ENCODE results near the gene EYA2. TPM values are rescaled to one million over a fixed set of nuclear protein-coding genes. Genes with fewer than 3 reads are reported as not detected.

Gene EYA2
- total and polyA plus RNA-seq, 12 donors: 0.54 to 2.2 (median 1.4) TPM

DNA sequence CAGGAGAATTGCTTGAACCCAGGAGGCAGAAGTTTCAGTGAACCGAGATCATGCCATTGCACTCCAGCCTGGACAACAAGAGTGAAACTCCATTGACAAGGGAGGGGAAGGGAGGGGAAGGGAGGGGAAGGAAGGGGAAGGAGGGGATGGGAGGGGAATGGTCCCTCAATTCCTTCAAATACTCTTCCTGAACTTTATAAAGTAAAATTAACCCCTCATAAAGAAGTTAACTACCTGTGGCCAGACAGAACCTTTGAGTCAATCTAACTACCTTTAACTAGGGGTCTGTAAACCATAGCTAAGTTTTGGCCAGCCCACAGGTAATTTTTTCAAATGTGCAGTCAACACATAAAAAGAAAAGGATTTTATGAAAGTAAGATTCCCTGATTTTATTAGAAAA is 330.8 kb downstream of the EYA2 start:
- no peak overlapping the region for H3K4me3 ChIP-seq
- TF ChIP-seq, protein P1, sequence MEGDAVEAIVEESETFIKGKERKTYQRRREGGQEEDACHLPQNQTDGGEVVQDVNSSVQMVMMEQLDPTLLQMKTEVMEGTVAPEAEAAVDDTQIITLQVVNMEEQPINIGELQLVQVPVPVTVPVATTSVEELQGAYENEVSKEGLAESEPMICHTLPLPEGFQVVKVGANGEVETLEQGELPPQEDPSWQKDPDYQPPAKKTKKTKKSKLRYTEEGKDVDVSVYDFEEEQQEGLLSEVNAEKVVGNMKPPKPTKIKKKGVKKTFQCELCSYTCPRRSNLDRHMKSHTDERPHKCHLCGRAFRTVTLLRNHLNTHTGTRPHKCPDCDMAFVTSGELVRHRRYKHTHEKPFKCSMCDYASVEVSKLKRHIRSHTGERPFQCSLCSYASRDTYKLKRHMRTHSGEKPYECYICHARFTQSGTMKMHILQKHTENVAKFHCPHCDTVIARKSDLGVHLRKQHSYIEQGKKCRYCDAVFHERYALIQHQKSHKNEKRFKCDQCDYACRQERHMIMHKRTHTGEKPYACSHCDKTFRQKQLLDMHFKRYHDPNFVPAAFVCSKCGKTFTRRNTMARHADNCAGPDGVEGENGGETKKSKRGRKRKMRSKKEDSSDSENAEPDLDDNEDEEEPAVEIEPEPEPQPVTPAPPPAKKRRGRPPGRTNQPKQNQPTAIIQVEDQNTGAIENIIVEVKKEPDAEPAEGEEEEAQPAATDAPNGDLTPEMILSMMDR (IDR thresholded peaks at IDR 0.05): no peak
- no peak for TF ChIP-seq POLR2A (IDR thresholded peaks at IDR 0.05)
- no peak overlapping the region for H3K27ac ChIP-seq
- DNase-seq: no peak
- WGBS, 4 donors: 60 to 75% (median 73%) methylated on average over 1 of the region's 1 CpG; no CpG with 5 or more reads in 1 of the 4 donors
- peaks cover 0 to 90% of the 10 kb centered on the region in 2 donors for H3K36me3 ChIP-seq (replicated peaks in 1 of 2)
- intact Hi-C loops (cut with DNase I): no loop called here
- peaks cover 0 to under 1% of the 10 kb centered on the region in 2 donors for H3K4me1 ChIP-seq (replicated peaks in 1 of 2)
- H3K27me3 ChIP-seq: no peaks in the 10 kb centered on the region
- no peaks in the 10 kb centered on the region for H3K9me3 ChIP-seq (replicated peaks in 1 of 3)

DNA sequence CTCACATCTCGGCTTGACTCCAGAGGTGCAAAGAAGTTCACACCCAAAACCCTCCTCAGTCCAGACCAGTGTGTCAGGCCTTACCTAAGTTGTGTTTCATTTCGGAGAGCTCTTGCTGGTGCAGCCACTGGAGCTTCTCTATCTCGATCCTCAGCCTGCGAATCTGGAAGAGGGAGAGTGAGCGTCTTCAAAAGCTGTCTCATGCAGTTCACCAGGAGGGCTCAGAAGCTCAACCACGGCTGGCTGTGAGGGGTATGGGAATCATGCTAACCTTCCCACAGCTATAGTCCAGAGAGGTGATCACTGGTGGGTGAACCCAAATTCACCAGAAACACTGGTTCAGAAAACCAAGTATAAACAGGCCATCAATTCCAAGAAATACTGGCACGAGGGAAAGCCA is 332.5 kb downstream of the EYA2 start:
- Histone ChIP-seq H3K27ac (no peak overlapping the region), H3K4me3 (no peak overlapping the region), H3K9me3 (replicated peaks in 1 of 3) (no peaks in the 10 kb centered on the region), H3K4me1 (replicated peaks in 1 of 2) (peaks cover 0 to 17% of the 10 kb centered on the region in 2 donors), H3K36me3 (replicated peaks in 1 of 2) (peaks cover 0 to 79% of the 10 kb centered on the region in 2 donors), H3K27me3 (no peaks in the 10 kb centered on the region)
- WGBS, 4 donors: 87 to 95% (median 94%) methylated on average over 7 of the region's 7 CpGs
- TF ChIP-seq, protein P1 (IDR thresholded peaks at IDR 0.05): no peak
- TF ChIP-seq POLR2A (IDR thresholded peaks at IDR 0.05): no peak
- intact Hi-C loops (cut with DNase I): no loop called here
- no peak for DNase-seq

DNA sequence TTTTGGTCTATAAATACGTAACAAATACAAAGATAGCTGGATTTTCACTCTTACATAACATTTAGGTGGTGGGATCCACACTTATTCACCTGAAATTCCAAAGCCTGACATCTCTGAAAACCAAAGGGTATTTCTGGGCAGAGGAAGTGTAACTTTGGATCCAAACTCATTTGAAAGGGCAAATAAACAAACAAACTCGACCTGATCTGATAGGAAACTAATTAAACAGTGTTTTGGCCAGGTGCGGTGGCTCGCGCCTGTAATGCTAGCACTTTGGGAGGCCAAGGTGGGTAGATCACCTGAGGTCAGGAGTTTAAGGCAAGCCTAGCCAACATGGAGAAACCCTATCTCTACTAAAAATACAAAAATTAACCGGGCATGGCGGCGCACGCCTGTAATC is 332.9 kb downstream of the EYA2 start:
- TF ChIP-seq, protein P1 (IDR thresholded peaks at IDR 0.05): no peak
- TF ChIP-seq POLR2A (IDR thresholded peaks at IDR 0.05): no peak
- DNase-seq: no peak
- intact Hi-C loops (cut with DNase I): no loop called here
- Histone ChIP-seq H3K9me3 (replicated peaks in 1 of 3) (no peaks in the 10 kb centered on the region), H3K4me1 (replicated peaks in 1 of 2) (peaks cover 0 to 18% of the 10 kb centered on the region in 2 donors), H3K27me3 (no peaks in the 10 kb centered on the region), H3K36me3 (replicated peaks in 1 of 2) (peaks cover 0 to 79% of the 10 kb centered on the region in 2 donors), H3K27ac (no peak overlapping the region), H3K4me3 (no peak overlapping the region)
- 90 to 94% (median 92%) methylated on average over 9 of the region's 9 CpGs for WGBS, 4 donors

DNA sequence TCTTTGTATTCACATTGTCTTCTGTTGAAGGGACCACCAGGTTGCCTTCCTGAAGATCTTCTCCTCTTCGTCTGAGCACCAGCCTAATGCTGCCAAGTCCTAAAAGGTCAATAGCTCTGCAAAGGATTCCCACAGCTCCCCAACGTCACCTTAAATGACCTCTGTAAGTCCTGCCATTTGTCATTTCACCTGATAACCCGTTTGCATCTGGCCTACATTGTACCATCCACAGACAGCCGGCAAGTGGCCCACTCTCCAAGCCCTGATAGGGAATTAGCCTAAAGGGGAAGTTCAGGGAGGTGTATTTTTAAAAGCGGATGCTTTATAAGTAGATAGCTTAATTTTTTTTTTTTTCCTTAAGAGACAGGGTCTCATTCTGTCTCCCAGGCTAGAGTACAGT is 334.0 kb downstream of the EYA2 start:
- no peak for DNase-seq
- H3K36me3 ChIP-seq (replicated peaks in 1 of 2): peaks cover 0 to 78% of the 10 kb centered on the region in 2 donors
- H3K27me3 ChIP-seq: no peaks in the 10 kb centered on the region
- no peak overlapping the region for H3K27ac ChIP-seq
- no peak overlapping the region for H3K4me3 ChIP-seq
- no peak for TF ChIP-seq POLR2A (IDR thresholded peaks at IDR 0.05)
- TF ChIP-seq, protein P1 (IDR thresholded peaks at IDR 0.05): no peak
- WGBS, 4 donors: 48 to 59% (median 55%) methylated on average over 5 of the region's 5 CpGs
- peaks cover 0 to 18% of the 10 kb centered on the region in 2 donors for H3K4me1 ChIP-seq (replicated peaks in 1 of 2)
- H3K9me3 ChIP-seq (replicated peaks in 1 of 3): no peaks in the 10 kb centered on the region
- intact Hi-C loops (cut with DNase I): no loop called here

Data from adrenal gland (tissue), 12 donors.